Thoracic aorta (tissue), 2 donors: Measurements from ENCODE around the gene ISOC2. TPM values are rescaled to one million over a fixed set of nuclear protein-coding genes. Genes with fewer than 3 reads are reported as not detected.

Source experiments
- ATAC-seq: fragments of 150-250 bp; one replicate; pipeline ENCODE4 v1.8.0; 2017; ENCODE audit warnings: low read depth; ENCODE audit not compliant: insufficient number of reproducible peaks, low FRiP score
- DNase-seq: peaks from one replicate; pipeline ENCODE4 v3.0.0-alpha.2; 2020; ENCODE audit warnings: low spot score
- H3K27ac ChIP-seq, 2 donors: fragments of 200-600 bp; sonication (generic); 1 replicate in 1 of 2; 2 replicates in 1 of 2; pipeline ENCODE4 v1.5.1; 2016; ENCODE audit warnings: mild to moderate bottlenecking in 2 of 2, moderate library complexity in 2 of 2
- H3K27me3 ChIP-seq: fragments of 200-600 bp; sonication (generic); replicated peaks from 2 replicates; pipeline ENCODE4 v1.6.0; 2016; ENCODE audit warnings: mild to moderate bottlenecking; ENCODE audit not compliant: insufficient read depth
- H3K36me3 ChIP-seq: fragments of 200-600 bp; sonication (generic); one replicate; pipeline ENCODE4 v1.5.1; 2016
- H3K4me1 ChIP-seq, 2 donors: fragments of 200-600 bp; sonication (generic); 1 replicate in 1 of 2; 2 replicates in 1 of 2; pipeline versions ENCODE4 v1.5.1 to v1.6.0; 2016; ENCODE audit warnings: low read depth in 2 of 2, mild to moderate bottlenecking in 1 of 2; ENCODE audit not compliant: control insufficient read depth in 1 of 2
- H3K4me3 ChIP-seq: fragments of 200-600 bp; sonication (generic); 2 replicates; pipeline ENCODE4 v1.5.1; 2016; ENCODE audit warnings: mild to moderate bottlenecking
- H3K9me3 ChIP-seq: fragments of 200-600 bp; sonication (generic); 2 replicates; pipeline ENCODE4 v1.5.1; 2016
- CTCF ChIP-seq: fragments of 200-600 bp; sonication (generic); IDR thresholded peaks from one replicate; pipeline ENCODE4 v1.5.1; 2019; ENCODE audit warnings: antibody characterized with exemption
- total RNA-seq, 2 donors: library from RNA; depleted of rRNA; stranded (reverse); fragments of >200 nt; gene quantifications; one replicate each; pipeline versions ENCODE4 v1.1.0 to v1.2.3, GENCODE V29; 2016

Gene ISOC2
- total RNA-seq, 2 donors from 2014 or later = 18.8 to 27.4 TPM

- Histone ChIP-seq H3K27ac (no peak overlapping the region), H3K36me3 (no peaks in the 10 kb centered on the region), H3K4me1 (peaks cover 1 to 19% of the 10 kb centered on the region in 2 donors), H3K27me3 (no peaks in the 10 kb centered on the region), H3K4me3 (no peak overlapping the region), H3K9me3 (no peaks in the 10 kb centered on the region)
- TF ChIP-seq CTCF = no peak
- ATAC-seq (no peak), DNase-seq (no peak)
These were observed 4.2 kb upstream of the ISOC2 start for GRCh38 chr19:55465460-55466240.

- DNase-seq = no peak
- H3K9me3 ChIP-seq = no peaks in the 10 kb centered on the region
- TF ChIP-seq CTCF = no peak
- H3K27ac ChIP-seq = no peak within 1 kb of the TSS
- no peak for ATAC-seq
- no peaks in the 10 kb centered on the region for H3K27me3 ChIP-seq
- H3K4me1 ChIP-seq = peaks cover 4 to 28% of the 10 kb centered on the region in 2 donors
- no peaks in the 10 kb centered on the region for H3K36me3 ChIP-seq
- H3K4me3 ChIP-seq = no peak within 1 kb of the TSS
These were observed 3.2 kb upstream of the ISOC2 start, which contains the start of gene C19orf85 for GRCh38 chr19:55464662-55465054. Gene C19orf85, minus strand, starts transcription at chr19:55464751. Its CDS starts 197 bp downstream, at chr19:55464554.

GRCh38 chr19:55464039-55464661 is 2.7 kb upstream of the ISOC2 start:
- no peaks in the 10 kb centered on the region for H3K36me3 ChIP-seq
- TF ChIP-seq CTCF = no peak
- H3K27ac ChIP-seq = no peak overlapping the region
- no peaks in the 10 kb centered on the region for H3K9me3 ChIP-seq
- DNase-seq (no peak), ATAC-seq (no peak)
- no peak overlapping the region for H3K4me3 ChIP-seq
- peaks cover 4 to 31% of the 10 kb centered on the region in 2 donors for H3K4me1 ChIP-seq
- no peaks in the 10 kb centered on the region for H3K27me3 ChIP-seq

- no peaks in the 10 kb centered on the region for H3K27me3 ChIP-seq
- H3K27ac ChIP-seq = no peak overlapping the region
- ATAC-seq (no peak), DNase-seq (no peak)
- H3K4me3 ChIP-seq = no peak overlapping the region
- H3K4me1 ChIP-seq = peaks cover 4 to 31% of the 10 kb centered on the region in 2 donors
- H3K36me3 ChIP-seq = no peaks in the 10 kb centered on the region
- TF ChIP-seq CTCF = no peak
- H3K9me3 ChIP-seq = no peaks in the 10 kb centered on the region
These were observed 2.2 kb upstream of the ISOC2 start for GRCh38 chr19:55463583-55464031.

GRCh38 chr19:55462722-55463121 is 1.3 kb upstream of the ISOC2 start:
- no peak for DNase-seq
- Histone ChIP-seq H3K36me3 (no peaks in the 10 kb centered on the region), H3K4me1 (peaks cover 4 to 27% of the 10 kb centered on the region in 2 donors), H3K4me3 (no peak overlapping the region), H3K27me3 (no peaks in the 10 kb centered on the region), H3K9me3 (no peaks in the 10 kb centered on the region), H3K27ac (no peak overlapping the region)
- TF ChIP-seq CTCF = no peak
- ATAC-seq = no peak
